Endodermal cell (in vitro differentiated cells): ENCODE data around the gene TULP4. TPM values are rescaled to one million over a fixed set of nuclear protein-coding genes. Genes with fewer than 3 reads are reported as not detected.

Experiments used
- DNase-seq: peaks from one replicate; pipeline ENCODE4 v3.0.0-alpha.2; 2017
- H3K27ac ChIP-seq: 2 replicates; pipeline ENCODE4 v1.5.1; 2013; ENCODE audit warnings: mild to moderate bottlenecking, low read depth, low read length, moderate library complexity
- H3K27me3 ChIP-seq: 2 replicates; pipeline ENCODE4 v1.6.1; 2013; ENCODE audit warnings: mild to moderate bottlenecking, low read length, moderate library complexity; ENCODE audit not compliant: insufficient read depth, control insufficient read depth, poor library complexity, severe bottlenecking
- H3K36me3 ChIP-seq: 2 replicates; pipeline ENCODE4 v1.7.0; 2013; ENCODE audit warnings: mild to moderate bottlenecking, low read length, moderate library complexity; ENCODE audit not compliant: control insufficient read depth, insufficient read depth
- H3K4me1 ChIP-seq: one replicate; pipeline ENCODE4 v1.7.0; 2013; ENCODE audit warnings: low read length; ENCODE audit not compliant: control insufficient read depth, insufficient read depth
- H3K4me3 ChIP-seq: 2 replicates; pipeline ENCODE4 v1.5.1; 2013; ENCODE audit warnings: mild to moderate bottlenecking, low read length, moderate library complexity
- H3K9ac ChIP-seq: 2 replicates; pipeline ENCODE4 v1.6.1; 2013; ENCODE audit warnings: mild to moderate bottlenecking, low read length, moderate library complexity; ENCODE audit not compliant: poor library complexity, severe bottlenecking; ENCODE audit errors: extremely low read depth
- H3K9me3 ChIP-seq: 2 replicates; pipeline ENCODE4 v1.6.1; 2013; ENCODE audit warnings: mild to moderate bottlenecking, low read length, moderate library complexity; ENCODE audit not compliant: control insufficient read depth
- H3K27ac Mint-ChIP-seq: 2 replicates; pipeline ENCODE4 v1.8.0; 2020; ENCODE audit warnings: mixed read lengths
- H3K27me3 Mint-ChIP-seq: 2 replicates; pipeline ENCODE4 v1.8.0; 2021; ENCODE audit warnings: mild to moderate bottlenecking, mixed read lengths; ENCODE audit not compliant: insufficient read depth
- H3K36me3 Mint-ChIP-seq: 2 replicates; pipeline ENCODE4 v1.8.0; 2020; ENCODE audit warnings: low read depth, mixed read lengths
- H3K4me1 Mint-ChIP-seq: 2 replicates; pipeline ENCODE4 v1.8.0; 2020; ENCODE audit warnings: mixed read lengths
- H3K4me3 Mint-ChIP-seq: 2 replicates; pipeline ENCODE4 v1.8.0; 2020; ENCODE audit warnings: mild to moderate bottlenecking, moderate library complexity, mixed read lengths
- H3K9me3 Mint-ChIP-seq: 2 replicates; pipeline ENCODE4 v1.8.0; 2020; ENCODE audit warnings: mild to moderate bottlenecking, mixed read lengths
- WGBS, 2 experiments: methylation state at CpG; one replicate each; pipeline versions ENCODE4 v1.1.5 to v1.1.7; 2013; ENCODE audit warnings: missing lambda C conversion rate in 2 of 2, mixed read lengths in 1 of 2; ENCODE audit not compliant: insufficient coverage in 1 of 2, insufficient read length in 1 of 2; 5-methylcytosine and 5-hydroxymethylcytosine counted together
- total RNA-seq, 2 donors: library from RNA; stranded (reverse); fragmentation: NEBNext Ultra II Directional in 1 of 2; extraction: Animal tissue kit (Norgen Biotek cat#: 25700) in 1 of 2; gene quantifications; 2 replicates in 1 of 2; 3 replicates in 1 of 2; pipeline ENCODE4 v1.2.1, GENCODE V29; 2021
- TF ChIP-seq, protein P1 (sequence below): fragments of 200-600 bp; sonication (generic); conservative IDR thresholded peaks from 2 replicates; pipeline ENCODE4 v1.5.0; 2021; ENCODE audit warnings: antibody characterized with exemption, mild to moderate bottlenecking

Gene TULP4
- total RNA-seq, 2 donors from 2014 or later: 102 to 103 TPM

DNA sequence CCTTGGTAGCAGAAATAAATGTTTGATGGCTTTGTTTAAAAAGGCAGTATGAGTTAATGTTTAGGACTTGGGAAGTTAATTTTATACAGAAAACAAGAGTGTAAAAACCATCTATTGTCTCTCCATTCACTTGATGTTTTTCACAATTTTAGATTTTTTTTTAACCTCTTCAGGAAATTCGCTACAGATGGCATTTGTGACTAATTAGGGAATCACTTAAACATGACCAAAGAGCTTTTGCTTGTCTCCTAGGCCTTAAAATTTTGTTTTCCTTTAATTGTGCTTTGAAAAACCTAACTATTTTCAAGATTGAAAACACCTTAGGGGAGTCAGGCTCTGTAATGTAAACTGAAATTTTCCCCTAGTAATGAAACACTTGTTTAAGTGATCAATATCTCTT lies 17.3 kb downstream of the TULP4 start:
- H3K9me3 Mint-ChIP-seq: peaks cover 30% of the 10 kb centered on the region
- H3K4me3 Mint-ChIP-seq: no peak overlapping the region
- Histone ChIP-seq H3K27ac (no peak overlapping the region), H3K27me3 (no peaks in the 10 kb centered on the region), H3K36me3 (peaks cover 40% of the 10 kb centered on the region), H3K4me1 (no peaks in the 10 kb centered on the region), H3K9ac (no peak overlapping the region), H3K4me3 (no peak overlapping the region), H3K9me3 (peaks cover 34% of the 10 kb centered on the region)
- peaks cover 43% of the 10 kb centered on the region for H3K36me3 Mint-ChIP-seq
- 91 to 100% methylated on average over 1 of the region's 1 CpG for WGBS, 2 experiments
- no peak overlapping the region for H3K27ac Mint-ChIP-seq
- H3K27me3 Mint-ChIP-seq: no peaks in the 10 kb centered on the region
- TF ChIP-seq, protein P1, sequence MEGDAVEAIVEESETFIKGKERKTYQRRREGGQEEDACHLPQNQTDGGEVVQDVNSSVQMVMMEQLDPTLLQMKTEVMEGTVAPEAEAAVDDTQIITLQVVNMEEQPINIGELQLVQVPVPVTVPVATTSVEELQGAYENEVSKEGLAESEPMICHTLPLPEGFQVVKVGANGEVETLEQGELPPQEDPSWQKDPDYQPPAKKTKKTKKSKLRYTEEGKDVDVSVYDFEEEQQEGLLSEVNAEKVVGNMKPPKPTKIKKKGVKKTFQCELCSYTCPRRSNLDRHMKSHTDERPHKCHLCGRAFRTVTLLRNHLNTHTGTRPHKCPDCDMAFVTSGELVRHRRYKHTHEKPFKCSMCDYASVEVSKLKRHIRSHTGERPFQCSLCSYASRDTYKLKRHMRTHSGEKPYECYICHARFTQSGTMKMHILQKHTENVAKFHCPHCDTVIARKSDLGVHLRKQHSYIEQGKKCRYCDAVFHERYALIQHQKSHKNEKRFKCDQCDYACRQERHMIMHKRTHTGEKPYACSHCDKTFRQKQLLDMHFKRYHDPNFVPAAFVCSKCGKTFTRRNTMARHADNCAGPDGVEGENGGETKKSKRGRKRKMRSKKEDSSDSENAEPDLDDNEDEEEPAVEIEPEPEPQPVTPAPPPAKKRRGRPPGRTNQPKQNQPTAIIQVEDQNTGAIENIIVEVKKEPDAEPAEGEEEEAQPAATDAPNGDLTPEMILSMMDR: no peak
- no peak for DNase-seq
- peaks cover 10% of the 10 kb centered on the region for H3K4me1 Mint-ChIP-seq

DNA sequence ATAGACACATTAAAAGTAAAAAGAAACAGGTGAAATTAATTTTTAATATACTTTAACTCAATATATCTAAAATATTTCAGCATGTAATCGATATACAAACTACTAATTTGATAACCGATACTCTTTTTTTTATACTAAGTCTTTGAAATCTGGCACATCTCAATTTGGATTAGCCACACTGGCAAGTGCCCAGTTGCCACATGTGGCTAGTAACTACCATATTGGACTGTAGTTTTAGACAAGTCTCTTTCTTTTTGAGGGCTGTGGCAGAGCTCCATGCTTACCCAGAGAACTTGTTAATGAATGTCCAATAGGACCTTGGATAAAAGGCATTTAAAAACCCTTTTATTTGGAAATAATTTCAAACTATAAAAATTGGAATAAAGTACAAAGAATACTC lies 17.8 kb downstream of the TULP4 start:
- no peak overlapping the region for H3K27ac Mint-ChIP-seq
- TF ChIP-seq, protein P1: no peak
- peaks cover 10% of the 10 kb centered on the region for H3K4me1 Mint-ChIP-seq
- H3K4me3 Mint-ChIP-seq: no peak overlapping the region
- 61 to 83% methylated on average over 2 of the region's 2 CpGs for WGBS, 2 experiments
- H3K27me3 Mint-ChIP-seq: no peaks in the 10 kb centered on the region
- DNase-seq: no peak
- H3K9ac ChIP-seq: no peak overlapping the region
- H3K36me3 Mint-ChIP-seq: peaks cover 44% of the 10 kb centered on the region
- H3K27ac ChIP-seq: no peak overlapping the region
- no peaks in the 10 kb centered on the region for H3K4me1 ChIP-seq
- H3K36me3 ChIP-seq: peaks cover 40% of the 10 kb centered on the region
- peaks cover 34% of the 10 kb centered on the region for H3K9me3 ChIP-seq
- H3K9me3 Mint-ChIP-seq: peaks cover 30% of the 10 kb centered on the region
- H3K4me3 ChIP-seq: no peak overlapping the region
- H3K27me3 ChIP-seq: no peaks in the 10 kb centered on the region

DNA sequence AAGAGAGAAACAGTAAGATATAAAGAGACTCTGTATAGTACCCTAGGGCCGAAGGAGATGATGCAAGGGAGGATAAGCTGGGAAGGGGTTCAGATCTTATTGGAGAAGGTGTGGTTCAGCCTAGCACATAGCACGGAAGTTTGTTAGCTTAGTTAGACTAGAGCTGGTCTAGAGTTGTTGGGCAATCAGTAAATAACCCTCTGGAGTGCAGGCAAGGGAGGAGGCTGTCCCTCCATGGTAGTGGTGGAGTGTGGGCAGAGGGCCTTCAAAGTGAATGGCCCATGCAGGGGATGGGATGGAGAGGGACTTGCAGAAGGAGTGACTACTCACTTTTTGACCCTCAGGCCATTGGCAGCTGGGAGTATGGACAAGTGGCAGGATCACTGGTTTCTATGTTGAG lies 20.0 kb downstream of the TULP4 start:
- no peaks in the 10 kb centered on the region for H3K27me3 ChIP-seq
- H3K9me3 ChIP-seq: peaks cover 30% of the 10 kb centered on the region
- H3K9ac ChIP-seq: no peak overlapping the region
- H3K36me3 ChIP-seq: peaks cover 38% of the 10 kb centered on the region
- WGBS, 2 experiments: 84 to 92% methylated on average over 2 of the region's 2 CpGs
- peaks cover 44% of the 10 kb centered on the region for H3K36me3 Mint-ChIP-seq
- DNase-seq: no peak
- H3K4me1 Mint-ChIP-seq: peaks cover 10% of the 10 kb centered on the region
- no peak overlapping the region for H3K4me3 Mint-ChIP-seq
- no peak overlapping the region for H3K27ac Mint-ChIP-seq
- no peaks in the 10 kb centered on the region for H3K27me3 Mint-ChIP-seq
- TF ChIP-seq, protein P1: no peak
- H3K9me3 Mint-ChIP-seq: peaks cover 33% of the 10 kb centered on the region
- H3K27ac ChIP-seq: no peak overlapping the region
- no peaks in the 10 kb centered on the region for H3K4me1 ChIP-seq
- no peak overlapping the region for H3K4me3 ChIP-seq
